K562 (cell line): ENCODE measurements around the gene TRIOBP. TPM values are rescaled to one million over a fixed set of nuclear protein-coding genes. Genes with fewer than 3 reads are reported as not detected.
A peak's percentile ranks its signal among the peaks of the same experiment; 100 is the strongest.

Experiments used
- ATF7 ChIP-seq: fragments of 450-650 bp; IDR thresholded peaks from 2 replicates; pipeline ENCODE4 v1.7.1; 2014; ENCODE audit warnings: mild to moderate bottlenecking, moderate library complexity
- BHLHE40 ChIP-seq: IDR thresholded peaks from 2 replicates; pipeline ENCODE4 v1.6.1; 2011; ENCODE audit warnings: low read length, improper control_type of control experiment
- CHAMP1 ChIP-seq: fragments of 450-650 bp; IDR thresholded peaks from 2 replicates; pipeline ENCODE4 v1.6.1; 2016; ENCODE audit warnings: mild to moderate bottlenecking
- FIP1L1 ChIP-seq: fragments of 200-400 bp; formaldehyde crosslinking; IDR thresholded peaks from 2 replicates; pipeline ENCODE4 v1.6.1; 2018; ENCODE audit warnings: mild to moderate bottlenecking, low read depth, low read length; ENCODE audit not compliant: poor library complexity, severe bottlenecking
- FOSL1 ChIP-seq: fragments of 200-800 bp; sonication (Bioruptor generic); conservative IDR thresholded peaks from 2 replicates; pipeline ENCODE4 v1.6.1; 2016; ENCODE audit warnings: missing genetic modification characterization, missing compliant biosample characterization
- HDAC2 ChIP-seq: fragments of 450-650 bp; IDR thresholded peaks from 2 replicates; pipeline ENCODE4 v1.6.1; 2016; ENCODE audit warnings: mild to moderate bottlenecking
- HMBOX1 ChIP-seq: sonication (generic); IDR thresholded peaks from 2 replicates; pipeline ENCODE4 v1.6.1; 2016
- HNRNPH1 ChIP-seq: fragments of 200-400 bp; formaldehyde crosslinking; optimal IDR thresholded peaks from 2 replicates; pipeline ENCODE3; 2017; ENCODE audit warnings: low read depth, mild to moderate bottlenecking, low read length, moderate library complexity
- MECOM ChIP-seq: fragments of 250-450 bp; sonication (Bioruptor Pico); IDR thresholded peaks from 2 replicates; pipeline ENCODE4 v1.8.0; 2022; ENCODE audit warnings: inconsistent platforms
- MEF2D ChIP-seq: conservative IDR thresholded peaks from 2 replicates; pipeline ENCODE4 v1.6.1; 2016; ENCODE audit warnings: low read depth, missing genetic modification characterization, missing compliant biosample characterization
- MTA1 ChIP-seq: fragments of 450-650 bp; IDR thresholded peaks from 2 replicates; pipeline ENCODE4 v1.6.1; 2017; ENCODE audit warnings: borderline replicate concordance
- PHB ChIP-seq: fragments of 250-450 bp; sonication (Bioruptor Pico); IDR thresholded peaks from 2 replicates; pipeline ENCODE4 v1.5.0; 2021
- RAD21 ChIP-seq, 2 experiments: fragments of 250-450 bp in 1 of 2; fragments of 450-650 bp in 1 of 2; sonication (Bioruptor Pico) in 1 of 2; formaldehyde crosslinking in 1 of 2; IDR thresholded peaks in 1 of 2; conservative IDR thresholded peaks in 1 of 2; 2 replicates each; pipeline versions ENCODE4 v1.4.0 to v1.8.0; 2020 to 2022; ENCODE audit warnings: mild to moderate bottlenecking in 2 of 2, moderate library complexity in 1 of 2
- RBM22 ChIP-seq: fragments of 200-400 bp; formaldehyde crosslinking; IDR thresholded peaks from 2 replicates; pipeline ENCODE4 v1.6.1; 2018; ENCODE audit warnings: low read length, low read depth; ENCODE audit not compliant: poor library complexity, severe bottlenecking
- SP2 ChIP-seq: IDR thresholded peaks from 2 replicates; pipeline ENCODE4 v1.6.1; 2011; ENCODE audit warnings: mild to moderate bottlenecking, low read depth, low read length, moderate library complexity; ENCODE audit not compliant: poor library complexity, severe bottlenecking; ENCODE audit errors: extremely low read depth
- TAF15 ChIP-seq: fragments of 200-400 bp; formaldehyde crosslinking; IDR thresholded peaks from 2 replicates; pipeline ENCODE4 v1.6.1; 2017; ENCODE audit warnings: mild to moderate bottlenecking, low read depth, low read length, moderate library complexity
- ZEB2 ChIP-seq: fragments of 450-650 bp; IDR thresholded peaks from 2 replicates; pipeline ENCODE4 v1.6.1; 2016
- ZNF740 ChIP-seq, 3 experiments: fragments of 200-800 bp in 1 of 3; sonication (Bioruptor generic) in 1 of 3; sonication (generic) in 1 of 3; formaldehyde crosslinking in 1 of 3; IDR thresholded peaks; 2 replicates each; pipeline versions ENCODE4 v1.6.1 to v1.8.0; 2016 to 2022; ENCODE audit warnings: mild to moderate bottlenecking in 2 of 3, missing compliant biosample characterization in 2 of 3, missing genetic modification characterization in 2 of 3, missing genetic modification reagents in 1 of 3
- polyA plus RNA-seq, 8 experiments: library from polyadenylated mRNA; depleted of rRNA in 4 of 8; stranded (reverse) in 5 of 8; unstranded in 3 of 8; fragments of >200 nt; fragmentation: Nextera tagmentation in 2 of 8; fragmentation: Illumina TruSeq in 1 of 8; extraction: Ambion mirVana in 2 of 8; extraction: Trizol in 1 of 8; gene quantifications; 2 replicates each; pipeline versions ENCODE4 v1.2.1 to v1.2.3, GENCODE V29; 2011 to 2014; ENCODE audit warnings: inconsistent platforms in 1 of 8, missing spikeins in 1 of 8
- total RNA-seq, 7 experiments: library from RNA; depleted of rRNA in 6 of 7; stranded (reverse); fragments of >200 nt in 6 of 7; fragmentation: Illumina TruSeq in 2 of 7; extraction: Trizol in 2 of 7; gene quantifications; 2 replicates each; pipeline versions ENCODE4 v1.2.1 to v1.2.3, GENCODE V29; 2011 to 2021; ENCODE audit warnings: low replicate concordance in 1 of 7
- TF ChIP-seq, protein P1 (sequence below): fragments of 250-450 bp; sonication (Bioruptor Pico); IDR thresholded peaks from 2 replicates; pipeline ENCODE4 v1.8.0; 2021; ENCODE audit warnings: moderate library complexity, mild to moderate bottlenecking, inconsistent platforms

The TRIOBP gene
- total and polyA plus RNA-seq, 9 of the 15 experiments (the other 6 are each of a cell fraction or from before 2014, with no cell fraction given): 0.24 to 13.8 (median 5.5) TPM

DNA sequence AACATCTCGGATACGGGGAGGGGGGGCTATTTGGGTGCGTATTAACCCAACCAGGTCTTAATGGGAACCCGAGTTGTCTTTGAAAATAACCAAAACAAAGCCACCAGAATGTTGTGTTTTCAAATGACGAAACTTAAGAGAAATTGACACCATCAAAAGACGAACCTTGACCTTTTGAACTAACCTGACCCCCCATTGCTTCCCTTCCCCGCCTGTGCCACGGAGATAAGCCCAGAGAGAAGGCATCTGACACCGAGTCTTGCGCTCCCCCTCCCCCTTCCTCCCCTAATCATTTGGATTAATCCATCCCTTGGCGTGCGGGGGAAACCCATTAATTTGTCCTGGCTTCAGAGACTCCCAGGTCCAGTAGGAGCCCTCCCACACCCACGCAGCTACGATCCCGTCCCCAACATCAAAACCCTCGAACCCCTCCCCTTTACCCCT, 106.4 kb downstream of the TRIOBP start (continued):
- TF ChIP-seq TAF15: no peak
- no peak for TF ChIP-seq RBM22
- TF ChIP-seq ATF7: peak; percentile 98
- TF ChIP-seq HDAC2: 0 out of 2 replicates have a peak, but pooled peaks have one; percentile 61
- no peak for TF ChIP-seq PHB (CRISPR knock-in tag)
- peak; percentile 75; the same call in 1 of the 2 replicates for TF ChIP-seq MTA1
- 0 out of 2 replicates have a peak, but pooled peaks have one; percentile 35 for TF ChIP-seq ZNF740 (CRISPR knock-in tag; IDR thresholded peaks at IDR 0.05)
- TF ChIP-seq ZNF740 (tag; IDR thresholded peaks at IDR 0.05): peak in 1 of 2 experiments; percentile 42; a peak in 1 of 4 replicates
- TF ChIP-seq, protein P1, sequence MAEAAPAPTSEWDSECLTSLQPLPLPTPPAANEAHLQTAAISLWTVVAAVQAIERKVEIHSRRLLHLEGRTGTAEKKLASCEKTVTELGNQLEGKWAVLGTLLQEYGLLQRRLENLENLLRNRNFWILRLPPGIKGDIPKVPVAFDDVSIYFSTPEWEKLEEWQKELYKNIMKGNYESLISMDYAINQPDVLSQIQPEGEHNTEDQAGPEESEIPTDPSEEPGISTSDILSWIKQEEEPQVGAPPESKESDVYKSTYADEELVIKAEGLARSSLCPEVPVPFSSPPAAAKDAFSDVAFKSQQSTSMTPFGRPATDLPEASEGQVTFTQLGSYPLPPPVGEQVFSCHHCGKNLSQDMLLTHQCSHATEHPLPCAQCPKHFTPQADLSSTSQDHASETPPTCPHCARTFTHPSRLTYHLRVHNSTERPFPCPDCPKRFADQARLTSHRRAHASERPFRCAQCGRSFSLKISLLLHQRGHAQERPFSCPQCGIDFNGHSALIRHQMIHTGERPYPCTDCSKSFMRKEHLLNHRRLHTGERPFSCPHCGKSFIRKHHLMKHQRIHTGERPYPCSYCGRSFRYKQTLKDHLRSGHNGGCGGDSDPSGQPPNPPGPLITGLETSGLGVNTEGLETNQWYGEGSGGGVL (CRISPR knock-in tag): no peak
- peak; percentile 38; the same call in 1 of the 2 replicates for TF ChIP-seq HMBOX1
- no peak for TF ChIP-seq MECOM
- peak in 1 of 2 experiments; percentile 4; a peak in 1 of 4 replicates for TF ChIP-seq RAD21 (CRISPR knock-in tag; conservative IDR thresholded peaks at IDR 0.05 in 1 of 2, IDR thresholded peaks at IDR 0.05 in 1 of 2)
- TF ChIP-seq BHLHE40: peak; percentile 67
- peak; percentile 86 for TF ChIP-seq ZEB2
- TF ChIP-seq HNRNPH1: no peak
- 0 out of 2 replicates have a peak, but pooled peaks have one; percentile 15 for TF ChIP-seq MEF2D (tag)
- TF ChIP-seq FIP1L1: no peak
- no peak for TF ChIP-seq SP2
- TF ChIP-seq FOSL1: peak; percentile 75
- peak; percentile 68; the same call in 1 of the 2 replicates for TF ChIP-seq CHAMP1
